Lung (tissue), 12 donors: Measurements from ENCODE around the gene IP6K3. TPM values are rescaled to one million over a fixed set of nuclear protein-coding genes. Genes with fewer than 3 reads are reported as not detected.

Experiments used
- ATAC-seq: fragments of 200-7000 bp; cut with Tn5 transposase; one replicate; pipeline ENCODE4 v1.9.1; 2020; ENCODE audit warnings: moderate number of reproducible peaks; ENCODE audit not compliant: insufficient read depth, low FRiP score
- DNase-seq, 3 donors: peaks; one replicate each; pipeline ENCODE4 v3.0.0-alpha.2; 2013 to 2017
- H3K27ac ChIP-seq, 2 donors: one replicate each; pipeline ENCODE4 v1.5.1; 2013; ENCODE audit warnings: mild to moderate bottlenecking in 2 of 2, moderate library complexity in 2 of 2, control low read depth in 1 of 2, inconsistent platforms in 1 of 2, low read depth in 1 of 2, low read length in 1 of 2
- H3K27me3 ChIP-seq, 3 donors: one replicate each; pipeline ENCODE4 v1.5.1; 2013; ENCODE audit warnings: low read length in 2 of 3; ENCODE audit not compliant: control insufficient read depth in 3 of 3, insufficient read depth in 3 of 3
- H3K36me3 ChIP-seq, 4 donors: one replicate each; pipeline ENCODE4 v1.5.1; 2013; ENCODE audit warnings: low read length in 4 of 4, mild to moderate bottlenecking in 1 of 4, moderate library complexity in 1 of 4; ENCODE audit not compliant: control insufficient read depth in 4 of 4, insufficient read depth in 4 of 4
- H3K4me1 ChIP-seq, 5 donors: one replicate each; pipeline ENCODE4 v1.5.1; 2013; ENCODE audit warnings: low read length in 5 of 5, mild to moderate bottlenecking in 2 of 5, moderate library complexity in 1 of 5; ENCODE audit not compliant: control insufficient read depth in 5 of 5, insufficient read depth in 5 of 5
- H3K4me3 ChIP-seq: one replicate; pipeline ENCODE4 v1.5.1; 2013; ENCODE audit warnings: mild to moderate bottlenecking, control low read depth, moderate library complexity
- H3K9ac ChIP-seq, 2 donors: one replicate each; pipeline ENCODE4 v1.5.1; 2013; ENCODE audit warnings: low read length in 2 of 2, control low read depth in 1 of 2; ENCODE audit not compliant: insufficient read depth in 1 of 2
- H3K9me3 ChIP-seq, 4 donors: one replicate each; pipeline ENCODE4 v1.5.1; 2013; ENCODE audit warnings: low read length in 3 of 4, mild to moderate bottlenecking in 1 of 4, moderate library complexity in 1 of 4; ENCODE audit not compliant: control insufficient read depth in 4 of 4, insufficient read depth in 3 of 4
- CTCF ChIP-seq: IDR thresholded peaks from 2 replicates; pipeline ENCODE4 v1.5.1; 2012; ENCODE audit warnings: mild to moderate bottlenecking; ENCODE audit errors: control extremely low read depth, extremely low read depth
- WGBS, 2 donors: extraction: QIAGEN DNeasy Blood & Tissue Kit; methylation state at CpG; one replicate each; pipeline ENCODE4 v1.1.7; 2013; 5-methylcytosine and 5-hydroxymethylcytosine counted together
- polyA plus RNA-seq, 2 donors: library from polyadenylated mRNA; stranded (reverse); fragments of 200-250 nt; gene quantifications; one replicate each; pipeline ENCODE4 v1.2.1, GENCODE V29; 2013
- total RNA-seq, 2 donors: library from RNA; depleted of rRNA in 1 of 2; stranded (reverse); fragments of >200 nt in 1 of 2; gene quantifications; one replicate each; pipeline ENCODE4 v1.2.1, GENCODE V29; 2014 to 2021
- donor health status: control.
- donor health status: control.
- donor health status: Bipolar disorder and iron deficiency.
- donor health status: healthy.
- donor health status: DM: yes; HTN: yes; CAD: no.

IP6K3 gene
- total and polyA plus RNA-seq, 4 donors, result 1.3 to 3.9 (median 2.5) TPM

- Histone ChIP-seq H3K4me3 (no peak overlapping the region), H3K36me3 (no peaks in the 10 kb centered on the region), H3K9me3 (no peaks in the 10 kb centered on the region), H3K9ac (no peak overlapping the region), H3K27me3 (no peaks in the 10 kb centered on the region), H3K27ac (no peak overlapping the region), H3K4me1 (peaks cover 0 to 44% (median 29%) of the 10 kb centered on the region in 5 donors)
- ATAC-seq (no peak), DNase-seq (no peak)
- WGBS, 2 donors, result 84 to 90% methylated on average over 13 of the region's 13 CpGs
- TF ChIP-seq CTCF, result no peak
Measured at GRCh38 chr6:33755070-33755869, 8.6 kb upstream of the IP6K3 start.

GRCh38 chr6:33754222-33754621 is 7.5 kb upstream of the IP6K3 start:
- no peaks in the 10 kb centered on the region for H3K27me3 ChIP-seq
- H3K27ac ChIP-seq, result no peak overlapping the region
- 92 to 96% methylated on average over 11 of the region's 11 CpGs for WGBS, 2 donors
- no peak for ATAC-seq
- no peak for DNase-seq
- no peaks in the 10 kb centered on the region for H3K9me3 ChIP-seq
- no peak for TF ChIP-seq CTCF
- H3K4me1 ChIP-seq, result peaks cover 0 to 37% (median 24%) of the 10 kb centered on the region in 5 donors
- H3K36me3 ChIP-seq, result no peaks in the 10 kb centered on the region
- H3K9ac ChIP-seq, result no peak overlapping the region
- no peak overlapping the region for H3K4me3 ChIP-seq

- no peaks in the 10 kb centered on the region for H3K9me3 ChIP-seq
- no peaks in the 10 kb centered on the region for H3K27me3 ChIP-seq
- DNase-seq (no peak), ATAC-seq (no peak)
- peaks cover 0 to 30% (median 18%) of the 10 kb centered on the region in 5 donors for H3K4me1 ChIP-seq
- no peak overlapping the region for H3K9ac ChIP-seq
- H3K4me3 ChIP-seq, result no peak overlapping the region
- no peak for TF ChIP-seq CTCF
- WGBS, 2 donors, result 99 to 100% methylated on average over 1 of the region's 1 CpG
- H3K27ac ChIP-seq, result no peak overlapping the region
- no peaks in the 10 kb centered on the region for H3K36me3 ChIP-seq
Measured at GRCh38 chr6:33752646-33753015, 5.9 kb upstream of the IP6K3 start.
